ENCODE results near the gene AP3M1.

DNA sequence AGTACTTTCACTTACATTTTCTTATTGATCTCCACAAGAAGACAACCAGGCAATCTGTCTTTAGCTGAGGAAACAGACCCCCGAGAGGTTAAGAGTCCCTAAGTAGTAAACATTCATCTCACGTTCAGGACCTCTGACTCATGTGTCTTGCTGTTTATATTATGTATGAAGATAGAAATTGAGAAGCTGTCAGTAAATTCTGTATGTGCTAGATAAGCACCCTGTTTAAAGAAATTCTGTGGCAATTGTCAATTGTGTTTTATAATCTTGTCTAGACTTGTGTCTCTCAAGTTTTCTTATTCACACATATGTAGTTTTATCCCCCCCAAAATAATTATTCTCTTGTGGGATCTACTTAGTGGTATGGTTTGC, 14.9 kb upstream of the AP3M1 start:
- TF ChIP-seq, protein P1, sequence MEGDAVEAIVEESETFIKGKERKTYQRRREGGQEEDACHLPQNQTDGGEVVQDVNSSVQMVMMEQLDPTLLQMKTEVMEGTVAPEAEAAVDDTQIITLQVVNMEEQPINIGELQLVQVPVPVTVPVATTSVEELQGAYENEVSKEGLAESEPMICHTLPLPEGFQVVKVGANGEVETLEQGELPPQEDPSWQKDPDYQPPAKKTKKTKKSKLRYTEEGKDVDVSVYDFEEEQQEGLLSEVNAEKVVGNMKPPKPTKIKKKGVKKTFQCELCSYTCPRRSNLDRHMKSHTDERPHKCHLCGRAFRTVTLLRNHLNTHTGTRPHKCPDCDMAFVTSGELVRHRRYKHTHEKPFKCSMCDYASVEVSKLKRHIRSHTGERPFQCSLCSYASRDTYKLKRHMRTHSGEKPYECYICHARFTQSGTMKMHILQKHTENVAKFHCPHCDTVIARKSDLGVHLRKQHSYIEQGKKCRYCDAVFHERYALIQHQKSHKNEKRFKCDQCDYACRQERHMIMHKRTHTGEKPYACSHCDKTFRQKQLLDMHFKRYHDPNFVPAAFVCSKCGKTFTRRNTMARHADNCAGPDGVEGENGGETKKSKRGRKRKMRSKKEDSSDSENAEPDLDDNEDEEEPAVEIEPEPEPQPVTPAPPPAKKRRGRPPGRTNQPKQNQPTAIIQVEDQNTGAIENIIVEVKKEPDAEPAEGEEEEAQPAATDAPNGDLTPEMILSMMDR (IDR thresholded peaks at IDR 0.05) = no peak
- no peak for TF ChIP-seq EP300 (IDR thresholded peaks at IDR 0.05)
